ENCODE data around the gene GDI2. TPM values are rescaled to one million over a fixed set of nuclear protein-coding genes. Genes with fewer than 3 reads are reported as not detected.

The GDI2 gene
- total RNA-seq, 1 experiment from 2014 or later: 321 TPM

- TF ChIP-seq CREB1 (CRISPR knock-in tag; IDR thresholded peaks at IDR 0.05) (no peak), ZNF263 (CRISPR knock-in tag; IDR thresholded peaks at IDR 0.05; ENCODE audit: low read depth) (no peak), ZBTB43 (CRISPR knock-in tag; IDR thresholded peaks at IDR 0.05) (no peak), TP53 (CRISPR knock-in tag; IDR thresholded peaks at IDR 0.05) (no peak), ATF6 (CRISPR knock-in tag; IDR thresholded peaks at IDR 0.05) (no peak), CDX4 (CRISPR knock-in tag; IDR thresholded peaks at IDR 0.05; ENCODE audit: borderline replicate concordance) (no peak), MXD4 (CRISPR knock-in tag; IDR thresholded peaks at IDR 0.05; ENCODE audit: borderline replicate concordance) (no peak)
These were observed 31.3 kb upstream of the GDI2 start (continued) for GRCh38 chr10:5844345-5845055.

- no peaks in the 10 kb centered on the region for H3K36me3 Mint-ChIP-seq
- no peak for ATAC-seq
- POLR2A ChIA-PET: interaction anchor here (1.0 kb wide), 1 partner anchor 19 kb away, joined by 3 read pairs; no protein-coding TSS in a partner anchor
- H3K4me3 Mint-ChIP-seq: no peak overlapping the region
- H3K9me3 Mint-ChIP-seq: no peaks in the 10 kb centered on the region
- TF ChIP-seq PREB (CRISPR knock-in tag; IDR thresholded peaks at IDR 0.05; ENCODE audit: borderline replicate concordance) (no peak), STAT6 (CRISPR knock-in tag; conservative IDR thresholded peaks at IDR 0.05; ENCODE audit: low read depth) (no peak), ZNF532 (CRISPR knock-in tag; IDR thresholded peaks at IDR 0.05; ENCODE audit: borderline replicate concordance) (no peak), RORB (CRISPR knock-in tag; IDR thresholded peaks at IDR 0.05) (no peak), SMAD4 (CRISPR knock-in tag; IDR thresholded peaks at IDR 0.05) (no peak), ZNF317 (CRISPR knock-in tag; IDR thresholded peaks at IDR 0.05; ENCODE audit: borderline replicate concordance, low read depth) (no peak), CTCF (IDR thresholded peaks at IDR 0.05) (no peak), ZBTB43 (CRISPR knock-in tag; IDR thresholded peaks at IDR 0.05) (no peak), CBFB (CRISPR knock-in tag; IDR thresholded peaks at IDR 0.05; ENCODE audit: low read depth) (no peak)
- no peak overlapping the region for H3K27ac Mint-ChIP-seq
- no peak for DNase-seq (ENCODE audit: low spot score)
- no peaks in the 10 kb centered on the region for H3K27me3 Mint-ChIP-seq (ENCODE audit: low read depth)
- CTCF ChIA-PET: no interaction called here
- peaks cover 6% of the 10 kb centered on the region for H3K4me1 Mint-ChIP-seq
These were observed 30.6 kb upstream of the GDI2 start for GRCh38 chr10:5843686-5844344.
